ENCODE measurements around the gene EPB41L4B.
A peak's percentile ranks its signal among the peaks of the same experiment; 100 is the strongest.

The EPB41L4B gene

DNA sequence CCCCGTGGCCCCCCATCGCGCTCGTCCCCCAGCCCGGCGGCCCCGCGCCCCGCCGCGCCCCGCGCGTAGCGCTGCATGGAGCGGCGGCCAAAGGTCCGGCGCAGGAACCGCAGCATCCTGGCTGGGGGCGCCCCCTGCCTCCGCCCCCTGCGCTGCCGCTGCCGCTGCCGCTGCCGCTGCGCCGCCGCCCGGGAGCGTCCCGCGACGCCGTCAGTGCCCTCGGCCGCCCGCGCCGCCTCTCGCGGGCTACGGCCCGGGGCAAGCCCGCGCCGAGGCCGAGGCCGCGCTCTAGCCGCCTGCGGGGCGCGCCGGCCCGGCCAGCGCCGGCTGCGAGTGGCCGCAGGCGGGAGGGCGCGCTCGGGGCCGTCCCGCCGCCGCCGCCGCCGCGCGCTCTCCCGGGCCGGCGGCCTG lies 523 bp downstream of the EPB41L4B start:
- H3K4me3 ChIP-seq (ENCODE audit: low read length) = no peak overlapping the region
- no peak for DNase-seq (ENCODE audit: low read depth)
- no peak for TF ChIP-seq CTCF (IDR thresholded peaks at IDR 0.05; ENCODE audit: insufficient read depth, low read depth, low read length, missing control alignments)

GRCh38 chr9:109319626-109320241 lies 1.1 kb downstream of the EPB41L4B start:
- TF ChIP-seq CTCF (IDR thresholded peaks at IDR 0.05; ENCODE audit: insufficient read depth, low read depth, low read length, missing control alignments) = no peak
- no peak for DNase-seq (ENCODE audit: low read depth)
- H3K4me3 ChIP-seq (ENCODE audit: low read length) = peak overlapping the region; percentile 64

- no peak for TF ChIP-seq CTCF (IDR thresholded peaks at IDR 0.05; ENCODE audit: insufficient read depth, low read depth, low read length, missing control alignments)
- H3K4me3 ChIP-seq (ENCODE audit: low read length) = peak overlapping the region; percentile 64
- peak; percentile 47 for DNase-seq (ENCODE audit: low read depth)
Measured at GRCh38 chr9:109319017-109319625, 1.7 kb downstream of the EPB41L4B start.

GRCh38 chr9:109317979-109318741 lies 2.7 kb downstream of the EPB41L4B start:
- peak; percentile 94 for DNase-seq (ENCODE audit: low read depth)

DNA sequence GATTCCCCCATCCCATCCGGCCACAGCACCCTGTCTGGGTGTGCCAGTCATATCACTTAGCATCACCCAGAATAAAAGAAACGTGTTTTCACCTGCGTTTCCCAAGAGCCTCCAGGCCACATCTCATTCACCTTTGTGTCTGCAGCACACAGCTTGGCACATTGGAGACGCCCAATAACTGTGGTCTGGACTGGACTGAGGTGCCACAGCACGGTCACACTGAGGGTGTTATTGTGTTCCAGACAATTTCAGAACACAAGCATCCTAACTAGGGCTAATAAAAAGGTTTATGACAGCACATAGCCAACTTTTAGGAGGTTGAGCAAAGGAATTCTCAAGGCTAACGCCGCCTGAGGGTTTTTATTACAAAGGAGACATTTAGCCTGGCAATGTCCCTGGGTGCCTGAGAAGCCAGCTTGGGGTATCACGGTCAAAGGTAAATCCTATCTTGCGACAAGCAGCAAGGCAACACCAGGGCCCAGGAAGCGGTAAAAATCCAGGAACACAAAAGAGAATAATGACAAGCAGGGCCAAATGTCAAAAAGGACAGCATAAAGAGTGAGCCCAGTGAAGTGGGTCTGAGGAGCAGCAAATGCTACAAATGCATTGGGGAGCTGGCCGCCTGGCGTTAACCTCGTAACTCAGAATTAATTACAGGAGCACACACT lies 3.4 kb downstream of the EPB41L4B start:
- TF ChIP-seq CTCF (IDR thresholded peaks at IDR 0.05; ENCODE audit: insufficient read depth, low read depth, low read length, missing control alignments) = no peak
- no peak for DNase-seq (ENCODE audit: low read depth)
- H3K4me3 ChIP-seq (ENCODE audit: low read length) = no peak overlapping the region

More at GRCh38 chr9:109317979-109318741, 2.7 kb downstream of the EPB41L4B start:
- TF ChIP-seq CTCF (IDR thresholded peaks at IDR 0.05; ENCODE audit: insufficient read depth, low read depth, low read length, missing control alignments) = no peak
- peak overlapping the region; percentile 64 for H3K4me3 ChIP-seq (ENCODE audit: low read length)

DNA sequence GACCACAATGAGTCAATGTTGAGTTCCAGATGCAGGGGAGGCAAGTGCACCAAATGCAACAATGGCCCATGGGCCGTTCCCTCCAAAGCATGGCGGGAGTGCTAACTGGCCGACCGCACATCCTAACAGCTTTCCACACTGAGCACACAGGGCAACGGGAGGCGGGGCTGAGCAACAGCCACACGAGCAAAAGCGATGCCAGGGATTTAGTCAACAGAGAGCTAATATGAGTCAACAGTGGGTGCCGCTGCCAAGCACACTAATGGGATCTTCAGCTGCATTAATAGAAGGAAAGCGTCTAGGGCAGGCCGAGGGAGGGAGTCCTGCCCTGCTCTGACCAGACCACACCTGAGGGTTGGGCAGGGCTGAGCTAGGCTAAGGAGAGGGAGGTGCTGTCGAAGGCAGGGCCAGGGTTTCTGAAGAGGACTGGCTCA lies 4.6 kb downstream of the EPB41L4B start:
- H3K4me3 ChIP-seq (ENCODE audit: low read length) = no peak overlapping the region
- peak; percentile 99 for DNase-seq (ENCODE audit: low read depth)
- TF ChIP-seq CTCF (IDR thresholded peaks at IDR 0.05; ENCODE audit: insufficient read depth, low read depth, low read length, missing control alignments) = peak; percentile 7

Measured in epithelial cell of esophagus (primary cell).